Panc1 (cell line): ENCODE measurements around the gene PRELID2.

Source experiments
- CTCF ChIP-seq: fragments of 450-650 bp; IDR thresholded peaks from 2 replicates; pipeline ENCODE4 v1.5.1; 2017; ENCODE audit warnings: mild to moderate bottlenecking
- POLR2AphosphoS5 ChIP-seq: IDR thresholded peaks from 2 replicates; pipeline ENCODE4 v1.6.1; 2012; ENCODE audit warnings: mild to moderate bottlenecking, low read depth, low read length, moderate library complexity

- TF ChIP-seq CTCF: no peak
- no peak for TF ChIP-seq POLR2AphosphoS5
Measured at GRCh38 chr5:145848854-145849253, 13.7 kb upstream of the PRELID2 start.
